NCI-H446 treated with DMSO at 0.1 percent for 48 hours (cell line): Measurements from ENCODE around the gene IMP4.
A peak's percentile ranks its signal among the peaks of the same experiment; 100 is the strongest.

Experiments used
- DNase-seq: peaks from one replicate; lab custom pipeline; 2025; lab: John Stamatoyannopoulos, UW

Gene IMP4

GRCh38 chr2:130336877-130337734 is 5.6 kb upstream of the IMP4 start:
- DNase-seq: no peak

- DNase-seq: no peak
These were observed 4.9 kb upstream of the IMP4 start for GRCh38 chr2:130337735-130338325.

GRCh38 chr2:130338793-130339345 is 3.8 kb upstream of the IMP4 start:
- no peak for DNase-seq

GRCh38 chr2:130339885-130340745 is 2.6 kb upstream of the IMP4 start:
- no peak for DNase-seq

GRCh38 chr2:130341562-130342019 is 1.1 kb upstream of the IMP4 start:
- DNase-seq: no peak

GRCh38 chr2:130342020-130342532 is 621 bp upstream of the IMP4 start:
- DNase-seq: peak; percentile 85

- DNase-seq: no peak
These were observed 1.9 kb downstream of the IMP4 start for GRCh38 chr2:130344578-130344977.

GRCh38 chr2:130345091-130345490 is 2.4 kb downstream of the IMP4 start:
- DNase-seq: no peak

GRCh38 chr2:130345611-130346010 is 2.9 kb downstream of the IMP4 start:
- DNase-seq: no peak

GRCh38 chr2:130346041-130346740 is 3.5 kb downstream of the IMP4 start:
- DNase-seq: no peak

- no peak for DNase-seq
These were observed 4.0 kb downstream of the IMP4 start for GRCh38 chr2:130346741-130347066.

- no peak for DNase-seq
These were observed 4.7 kb downstream of the IMP4 start for GRCh38 chr2:130347220-130347925.

GRCh38 chr2:130349174-130349573 is 6.5 kb downstream of the IMP4 start:
- DNase-seq: no peak

- DNase-seq: no peak
These were observed 9.0 kb downstream of the IMP4 start for GRCh38 chr2:130351711-130352110.

- no peak for DNase-seq
These were observed 9.5 kb downstream of the IMP4 start for GRCh38 chr2:130352237-130352636.

GRCh38 chr2:130353291-130354138 is 10.8 kb downstream of the IMP4 start:
- DNase-seq: no peak

- DNase-seq: no peak
These were observed 11.4 kb downstream of the IMP4 start for GRCh38 chr2:130354139-130354428.

- no peak for DNase-seq
These were observed 12.5 kb downstream of the IMP4 start for GRCh38 chr2:130355172-130355577.

GRCh38 chr2:130355578-130356431 is 13.1 kb downstream of the IMP4 start, which contains the start of gene PTPN18:
Gene PTPN18 (plus strand): TSS chr2:130356056. CDS start chr2:130356108, 52 bp downstream.
- DNase-seq: peak; percentile 18
